H1 (cell line): ENCODE results near the gene CLDN25. TPM values are rescaled to one million over a fixed set of nuclear protein-coding genes. Genes with fewer than 3 reads are reported as not detected.

ENCODE experiments used
- BCL11A ChIP-seq, 2 experiments: IDR thresholded peaks; one replicate each; pipeline ENCODE4 v1.6.1; 2011; ENCODE audit warnings: low read depth in 2 of 2, low read length in 2 of 2, mild to moderate bottlenecking in 2 of 2
- GTF2F1 ChIP-seq: IDR thresholded peaks from 2 replicates; pipeline ENCODE4 v1.6.1; 2012; ENCODE audit warnings: low read depth, low read length, improper control_type of control experiment, borderline replicate concordance
- HDAC6 ChIP-seq: IDR thresholded peaks from one replicate; pipeline ENCODE4 v1.7.1; 2012; ENCODE audit warnings: low read depth, mild to moderate bottlenecking, inconsistent platforms, low read length, moderate library complexity
- POU5F1 ChIP-seq: IDR thresholded peaks from 2 replicates; pipeline ENCODE4 v1.6.1; 2011; ENCODE audit warnings: low read depth, mild to moderate bottlenecking, low read length, moderate library complexity
- SIX5 ChIP-seq: IDR thresholded peaks from 2 replicates; pipeline ENCODE4 v1.6.1; 2011; ENCODE audit warnings: mild to moderate bottlenecking, low read depth, low read length
- SRF ChIP-seq: IDR thresholded peaks from 2 replicates; pipeline ENCODE4 v1.6.1; 2011; ENCODE audit warnings: mild to moderate bottlenecking, low read depth, low read length, moderate library complexity
- polyA plus RNA-seq, 7 experiments: library from polyadenylated mRNA; depleted of rRNA in 3 of 7; stranded (reverse) in 5 of 7; unstranded in 2 of 7; fragments of >200 nt in 5 of 7; fragments of 200-250 nt in 2 of 7; gene quantifications; 1 replicate in 5 of 7; 2 replicates in 1 of 7; 4 replicates in 1 of 7; pipeline versions ENCODE4 v1.2.1 to v1.2.3, GENCODE V29; 2011 to 2013; ENCODE audit warnings: missing spikeins in 2 of 7, mixed read lengths in 2 of 7
- total RNA-seq: library from RNA; stranded (reverse); fragmentation: NEBNext Ultra II Directional; extraction: Animal tissue kit (Norgen Biotek cat#: 25700); gene quantifications from 2 replicates; pipeline ENCODE4 v1.2.1, GENCODE V29; 2021

The CLDN25 gene
- total and polyA plus RNA-seq, 2 of the 8 experiments (the other 6 are each of a cell fraction or from before 2014, with no cell fraction given), result not detected

GRCh38 chr11:113736323-113736722 is 43.3 kb upstream of the CLDN25 start (continued):
- TF ChIP-seq HDAC6 (no peak), SRF (no peak), POU5F1 (no peak), BCL11A (IDR thresholded peaks at IDR 0.05; ENCODE audit: low read depth in 2 of 2, low read length in 2 of 2) (no peak), GTF2F1 (no peak), SIX5 (no peak)
